A673 (cell line): ENCODE measurements around the gene ABCB1. TPM values are rescaled to one million over a fixed set of nuclear protein-coding genes. Genes with fewer than 3 reads are reported as not detected.
A peak's percentile ranks its signal among the peaks of the same experiment; 100 is the strongest.

Experiments
- BruUV-seq: library from RNA; stranded (reverse); fragments of 400-500 nt; replicated peaks from 2 replicates; lab custom pipeline; 2021; lab: Mats Ljungman, UMichigan
- CTCF ChIA-PET: fragments of 300-600 bp; sonication (Branson Sonifier 250); formaldehyde crosslinking; loops from one replicate; lab custom pipeline; 2022; ENCODE audit warnings: antibody characterized with exemption; lab: Charles Lee
- POLR2A ChIA-PET: fragments of 300-600 bp; sonication (Branson Sonifier 250); formaldehyde crosslinking; loops from one replicate; lab custom pipeline; 2022; ENCODE audit warnings: antibody characterized with exemption; ENCODE audit not compliant: low non-redundant PET; lab: Charles Lee
- DNase-seq: peaks from one replicate; pipeline ENCODE4 v3.0.0-alpha.2; 2015; ENCODE audit warnings: low spot score
- H3K27ac ChIP-seq: fragments of 200-600 bp; sonication (generic); 2 replicates; pipeline ENCODE4 v1.5.1; 2016; ENCODE audit warnings: mixed run types, low read depth, mild to moderate bottlenecking, mixed read lengths, antibody characterized with exemption, low read length; ENCODE audit not compliant: poor library complexity, severe bottlenecking
- H3K27me3 ChIP-seq: fragments of 200-600 bp; sonication (generic); replicated peaks from 2 replicates; pipeline ENCODE4 v1.6.1; 2017; ENCODE audit warnings: mixed run types, low read depth, mild to moderate bottlenecking, mixed read lengths, antibody characterized with exemption, low read length; ENCODE audit not compliant: insufficient read depth, poor library complexity
- H3K36me3 ChIP-seq: fragments of 200-600 bp; sonication (generic); 2 replicates; pipeline ENCODE4 v1.6.1; 2016; ENCODE audit warnings: mixed run types, mild to moderate bottlenecking, mixed read lengths, antibody characterized with exemption, low read length; ENCODE audit not compliant: insufficient read depth, poor library complexity, severe bottlenecking
- H3K4me1 ChIP-seq: fragments of 200-600 bp; sonication (generic); 2 replicates; pipeline ENCODE4 v1.6.1; 2017; ENCODE audit warnings: mixed run types, mild to moderate bottlenecking, mixed read lengths, antibody characterized with exemption, low read length; ENCODE audit not compliant: insufficient read depth, poor library complexity, severe bottlenecking
- H3K4me3 ChIP-seq: fragments of 200-600 bp; sonication (generic); 2 replicates; pipeline ENCODE4 v1.5.1; 2016; ENCODE audit warnings: low read depth, mixed run types, mild to moderate bottlenecking, mixed read lengths, low read length; ENCODE audit not compliant: poor library complexity, severe bottlenecking
- H3K9me3 ChIP-seq: fragments of 200-600 bp; sonication (generic); 2 replicates; pipeline ENCODE4 v1.6.1; 2016; ENCODE audit warnings: mixed run types, low read depth, mild to moderate bottlenecking, mixed read lengths, antibody characterized with exemption, low read length; ENCODE audit not compliant: poor library complexity, severe bottlenecking
- CTCF ChIP-seq: fragments of 300-800, 200-600 bp; sonication (generic); conservative IDR thresholded peaks from 2 replicates; pipeline ENCODE4 v1.5.1; 2017; ENCODE audit warnings: low read depth, mild to moderate bottlenecking, antibody characterized with exemption, low read length, moderate library complexity, mixed read lengths
- EZH2 ChIP-seq: fragments of 200-600 bp; sonication (generic); IDR thresholded peaks from 2 replicates; pipeline ENCODE4 v1.6.1; 2017; ENCODE audit warnings: borderline replicate concordance, low read depth, mild to moderate bottlenecking, mixed read lengths, antibody characterized with exemption, low read length; ENCODE audit not compliant: poor library complexity, severe bottlenecking
- intact Hi-C: fragments of 100-400 bp; cut with micrococcal nuclease; formaldehyde crosslinking; loops from one replicate; pipeline ENCODE4 v1.10.0; 2022; ENCODE audit not compliant: unreplicated experiment
- total RNA-seq: library from RNA; stranded (reverse); gene quantifications from 2 replicates; pipeline ENCODE4 v1.2.3, GENCODE V29; 2021

Gene ABCB1
- total RNA-seq, 1 experiment from 2014 or later = not detected

GRCh38 chr7:87567052-87567451, 33.6 kb downstream of the ABCB1 start:
- no peak overlapping the region for H3K27ac ChIP-seq
- H3K36me3 ChIP-seq = no peaks in the 10 kb centered on the region
- H3K27me3 ChIP-seq = peaks cover 12% of the 10 kb centered on the region
- no peak overlapping the region for H3K4me3 ChIP-seq
- POLR2A ChIA-PET = no interaction called here
- no peak for TF ChIP-seq CTCF
- TF ChIP-seq EZH2 = no peak
- CTCF ChIA-PET = no interaction called here
- no peaks in the 10 kb centered on the region for H3K9me3 ChIP-seq
- intact Hi-C loops = no loop called here
- DNase-seq = peak; percentile 3
- no peaks in the 10 kb centered on the region for H3K4me1 ChIP-seq
- no TSS peak for BruUV-seq

- intact Hi-C loops = no loop called here
- peaks cover 16% of the 10 kb centered on the region for H3K27me3 ChIP-seq
- ChIA-PET POLR2A (no interaction called here), CTCF (no interaction called here)
- BruUV-seq = no TSS peak
- no peak overlapping the region for H3K4me3 ChIP-seq
- no peaks in the 10 kb centered on the region for H3K9me3 ChIP-seq
- no peaks in the 10 kb centered on the region for H3K36me3 ChIP-seq
- H3K27ac ChIP-seq = no peak overlapping the region
- no peaks in the 10 kb centered on the region for H3K4me1 ChIP-seq
- DNase-seq = no peak
- no peak for TF ChIP-seq CTCF
- no peak for TF ChIP-seq EZH2
Measured at GRCh38 chr7:87566311-87566900, 34.3 kb downstream of the ABCB1 start.

GRCh38 chr7:87565877-87566276, 34.8 kb downstream of the ABCB1 start:
- no peak for DNase-seq
- intact Hi-C loops = no loop called here
- CTCF ChIA-PET = no interaction called here
- TF ChIP-seq CTCF (no peak), EZH2 (no peak)
- POLR2A ChIA-PET = no interaction called here
- Histone ChIP-seq H3K27ac (no peak overlapping the region), H3K36me3 (no peaks in the 10 kb centered on the region), H3K4me3 (no peak overlapping the region), H3K4me1 (no peaks in the 10 kb centered on the region), H3K9me3 (no peaks in the 10 kb centered on the region), H3K27me3 (peaks cover 21% of the 10 kb centered on the region)
- no TSS peak for BruUV-seq
